Activated CD8-positive, alpha-beta memory T cell treated with anti-CD3 and anti-CD28 coated beads for 24 hours (primary cell): Measurements from ENCODE around the gene COPG1.
"Not testable (repeated sequence)": the region's sequence is repeated elsewhere in the genome, so short reads cannot be mapped to it uniquely, and the experiment has no call there.

Experiments used
- DNase-seq: peaks from one replicate; pipeline ENCODE4 v3.0.0-alpha.2; 2020

COPG1 gene

GRCh38 chr3:129249284-129250065, at the start of gene COPG1:
Gene COPG1 (plus strand): TSS chr3:129249606. CDS start chr3:129249710, 104 bp downstream.
- DNase-seq = peak; percentile 95

DNA sequence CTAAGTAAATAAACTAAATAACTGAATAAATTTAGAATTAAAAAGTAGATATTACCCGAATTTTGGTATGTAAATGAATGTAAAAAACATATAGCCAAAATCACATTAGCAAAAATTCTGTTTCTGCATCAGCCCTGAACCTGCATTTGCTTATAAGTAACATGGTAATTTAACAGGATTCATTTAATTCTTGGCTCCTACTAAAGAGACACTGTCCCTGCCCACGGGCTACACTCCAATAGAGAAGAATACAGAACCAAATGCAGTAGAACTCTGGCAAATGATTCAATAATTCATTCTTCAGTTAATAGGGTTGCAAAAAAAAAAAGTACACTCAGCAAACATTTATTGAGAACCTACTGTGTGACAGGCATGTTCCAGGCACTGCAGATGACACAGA, 44.9 kb upstream of the COPG1 start:
- DNase-seq = no peak

GRCh38 chr3:129205109-129205832, 44.1 kb upstream of the COPG1 start:
- no peak for DNase-seq

GRCh38 chr3:129207479-129207878, 41.9 kb upstream of the COPG1 start:
- no peak for DNase-seq

DNA sequence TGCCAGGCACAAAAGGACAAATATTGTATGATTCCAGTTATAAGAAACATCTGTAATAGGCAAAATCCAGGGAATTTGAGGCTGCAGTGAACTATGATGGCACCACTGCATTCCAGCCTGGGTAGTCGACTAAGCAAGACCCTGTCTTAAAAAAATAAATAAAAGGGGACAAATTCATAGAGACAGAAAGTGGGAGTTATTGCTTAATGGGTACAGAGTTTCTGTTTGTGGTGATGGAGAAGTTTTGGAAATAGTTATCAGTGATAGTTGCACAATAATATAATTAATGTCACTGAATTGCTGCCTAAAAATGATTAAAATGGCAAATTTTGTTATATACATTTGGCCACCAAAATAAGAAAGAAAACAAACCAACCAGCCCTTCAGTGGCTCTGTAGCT, 38.1 kb upstream of the COPG1 start:
- no peak for DNase-seq

DNA sequence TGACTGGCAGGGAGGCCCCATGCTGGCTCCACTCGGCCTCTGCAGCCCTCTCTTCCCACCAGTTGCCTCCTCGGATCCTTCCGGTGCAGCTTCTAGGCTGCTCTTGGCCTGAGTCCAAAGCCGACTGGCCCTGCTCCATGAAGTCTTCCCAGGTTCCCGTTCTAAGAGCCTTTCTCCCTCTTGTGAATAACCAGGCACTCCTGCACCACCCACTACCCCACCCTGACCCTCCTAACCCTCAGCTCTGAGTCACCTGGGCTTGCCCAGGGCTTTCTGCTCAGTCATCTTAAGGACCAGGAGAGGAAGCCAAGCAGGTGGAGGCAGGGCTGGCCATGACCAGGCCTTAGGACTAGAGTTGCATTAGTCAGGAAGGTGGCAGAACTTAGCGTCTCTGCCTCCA, 37.6 kb upstream of the COPG1 start:
- DNase-seq = no peak

DNA sequence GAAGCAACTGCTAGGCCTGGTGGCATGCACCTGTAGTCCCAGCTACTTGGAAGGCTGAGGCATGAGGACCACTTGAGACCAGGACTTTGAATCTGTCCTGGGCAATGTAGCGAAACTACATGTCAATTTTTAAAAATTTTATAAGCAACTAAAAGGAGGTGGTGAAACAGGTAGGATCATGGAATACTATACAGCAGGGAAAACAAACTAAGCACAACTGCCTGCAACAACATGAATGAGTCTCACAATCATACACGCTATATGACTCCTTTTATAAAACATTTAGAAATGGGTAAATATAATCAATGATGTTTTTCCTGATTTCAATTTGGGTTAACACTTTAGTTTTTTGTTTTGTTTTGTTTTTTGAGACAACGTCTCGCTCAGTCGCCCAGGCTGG, 36.2 kb upstream of the COPG1 start:
- no peak for DNase-seq

GRCh38 chr3:129218742-129219141, 30.7 kb upstream of the COPG1 start:
- no peak for DNase-seq

DNA sequence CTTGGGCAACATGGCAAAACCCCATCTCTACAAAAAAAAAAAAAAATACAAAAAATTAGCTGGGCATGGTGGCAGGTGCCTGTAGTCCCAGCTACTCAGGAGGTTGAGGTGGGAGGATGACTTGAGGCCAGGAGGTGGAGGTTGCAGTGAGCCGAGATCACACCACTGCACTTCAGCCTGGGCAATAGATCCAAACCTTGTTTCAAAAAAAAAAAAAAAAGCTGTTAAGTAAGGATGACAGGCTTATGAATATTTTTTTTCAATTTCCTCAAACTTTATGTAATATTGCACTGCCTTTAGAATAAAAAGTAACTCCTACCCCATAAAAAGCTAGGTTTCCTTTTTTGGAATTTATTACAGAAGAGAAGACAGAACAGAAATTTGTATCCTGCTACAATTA, 25.0 kb upstream of the COPG1 start:
- not testable (repeated sequence) for DNase-seq

DNA sequence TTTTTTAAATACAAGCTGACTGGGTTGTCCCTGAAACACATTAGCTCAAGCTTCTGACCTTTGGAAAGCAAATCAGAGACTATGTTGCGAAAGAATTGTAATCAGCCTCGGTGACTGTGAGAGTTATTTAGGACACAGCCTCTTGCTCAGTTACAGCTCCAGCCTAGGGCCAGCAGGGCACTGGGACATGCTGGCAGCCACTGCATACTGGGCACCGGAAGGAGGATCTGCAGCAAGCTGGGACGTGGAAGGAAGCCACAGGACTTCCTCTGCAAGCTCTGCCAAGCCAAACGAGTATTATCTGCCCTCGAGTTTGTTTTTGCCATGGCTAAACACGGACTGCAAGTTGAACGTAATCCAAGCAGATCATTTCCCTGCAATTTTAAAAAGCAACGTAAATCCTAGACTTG, 24.4 kb upstream of the COPG1 start:
- peak; percentile 64 for DNase-seq

- no peak for DNase-seq
These were observed 23.0 kb upstream of the COPG1 start for GRCh38 chr3:129226374-129226773.

GRCh38 chr3:129228891-129229585, 20.4 kb upstream of the COPG1 start:
- no peak for DNase-seq

DNA sequence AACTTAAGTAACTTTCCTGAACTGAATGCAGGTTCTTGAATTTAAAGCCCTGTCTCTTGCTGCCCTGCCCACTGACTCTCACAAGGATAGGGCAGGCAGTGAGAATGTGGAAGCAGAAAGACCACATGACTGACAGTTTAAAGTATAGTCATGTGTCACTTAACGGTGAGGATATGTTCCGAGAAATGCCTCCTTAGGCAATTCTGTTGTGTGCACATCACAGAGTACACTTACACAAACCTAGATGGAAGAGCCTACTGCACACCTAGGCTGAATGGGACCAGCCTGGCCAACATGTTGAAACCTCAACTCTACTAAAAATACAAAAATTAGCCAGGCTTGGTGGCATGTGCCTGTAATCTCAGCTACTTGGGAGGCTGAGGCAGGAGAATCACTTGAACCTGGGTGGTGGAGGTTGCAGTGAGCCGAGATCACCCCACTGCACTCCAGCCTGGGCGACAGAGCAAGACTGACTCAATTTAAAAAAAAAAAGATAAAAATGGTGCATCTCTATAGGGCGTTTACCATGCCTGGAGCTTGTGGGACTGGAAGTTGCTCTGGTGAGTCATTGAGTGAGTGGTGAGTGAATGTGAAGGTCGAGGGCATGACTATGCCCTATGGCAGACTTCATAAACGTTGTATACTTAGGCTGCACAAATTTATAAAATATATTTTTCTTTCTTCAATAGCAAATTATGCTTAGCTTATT, 18.9 kb upstream of the COPG1 start:
- no peak for DNase-seq

GRCh38 chr3:129231331-129232119, 17.9 kb upstream of the COPG1 start:
- no peak for DNase-seq

GRCh38 chr3:129233538-129233937, 15.9 kb upstream of the COPG1 start:
- DNase-seq = no peak

DNA sequence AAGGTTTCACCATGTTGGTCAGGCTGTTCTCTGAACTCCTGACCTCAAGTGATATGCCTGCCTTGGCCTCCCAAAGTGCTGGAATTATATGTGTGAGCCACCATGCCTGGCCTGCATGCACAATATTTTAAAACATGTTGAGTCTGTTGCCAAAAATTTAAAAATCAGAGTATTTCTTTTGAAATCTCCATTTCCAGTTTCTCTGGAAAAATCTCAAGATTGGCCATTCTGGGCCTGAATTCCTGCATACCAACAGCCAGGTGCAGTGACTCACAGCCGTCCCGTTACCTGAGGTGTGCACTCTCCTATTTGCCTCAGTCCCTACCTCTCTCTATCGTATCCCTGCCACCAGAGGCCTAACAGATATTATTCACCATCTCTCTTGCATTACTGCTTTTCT, 15.0 kb upstream of the COPG1 start:
- no peak for DNase-seq

DNA sequence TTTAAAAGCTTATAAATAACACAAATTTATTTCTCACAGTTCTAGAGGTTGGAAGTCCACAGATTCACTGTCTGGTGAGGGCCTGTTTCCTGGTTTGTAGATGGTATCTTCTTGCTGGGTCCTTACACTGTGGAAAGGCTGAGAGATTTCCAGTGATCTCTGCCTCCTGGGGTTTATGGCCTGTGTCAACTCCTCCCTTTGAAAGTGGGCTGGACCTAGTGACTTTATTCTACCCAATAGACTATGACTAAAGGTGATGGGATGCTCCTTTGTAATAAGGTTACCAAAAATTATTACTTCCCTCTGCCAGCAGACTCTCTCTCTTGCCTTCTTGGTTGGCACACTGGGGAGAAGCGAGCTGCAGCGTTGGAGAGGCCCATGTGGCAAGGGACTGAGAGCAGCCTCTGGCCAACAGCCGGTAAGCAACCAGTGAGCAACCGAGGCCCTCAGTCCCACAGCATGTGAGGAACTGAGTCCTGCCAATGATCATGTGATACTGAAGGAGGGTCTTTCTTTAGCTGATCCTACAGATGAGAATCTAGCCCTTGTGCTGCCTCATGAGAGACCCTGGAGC, 14.0 kb upstream of the COPG1 start:
- DNase-seq = no peak

- DNase-seq = no peak
These were observed 10.3 kb upstream of the COPG1 start for GRCh38 chr3:129238945-129239705.

DNA sequence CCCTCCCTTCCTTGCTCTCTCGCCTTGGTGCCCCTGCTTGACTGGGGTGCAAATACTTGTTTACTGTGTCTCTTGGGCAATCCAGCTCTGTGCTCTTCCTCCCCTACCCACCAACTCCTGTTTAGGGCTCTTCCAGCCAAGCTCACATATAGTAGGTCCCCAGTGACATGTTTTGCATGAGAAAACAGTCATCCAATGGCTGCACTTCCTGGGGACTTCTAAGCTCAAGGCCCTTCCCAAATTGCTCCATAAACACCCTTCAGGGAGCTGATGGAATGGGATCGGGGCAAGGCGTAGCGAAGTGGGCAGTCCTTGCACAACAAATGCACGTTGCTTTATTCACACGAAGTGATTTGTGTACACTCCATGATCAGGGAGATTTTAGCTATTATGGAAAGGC, 9.4 kb upstream of the COPG1 start:
- no peak for DNase-seq

- DNase-seq = no peak
These were observed 9.0 kb upstream of the COPG1 start for GRCh38 chr3:129240436-129240835.

DNA sequence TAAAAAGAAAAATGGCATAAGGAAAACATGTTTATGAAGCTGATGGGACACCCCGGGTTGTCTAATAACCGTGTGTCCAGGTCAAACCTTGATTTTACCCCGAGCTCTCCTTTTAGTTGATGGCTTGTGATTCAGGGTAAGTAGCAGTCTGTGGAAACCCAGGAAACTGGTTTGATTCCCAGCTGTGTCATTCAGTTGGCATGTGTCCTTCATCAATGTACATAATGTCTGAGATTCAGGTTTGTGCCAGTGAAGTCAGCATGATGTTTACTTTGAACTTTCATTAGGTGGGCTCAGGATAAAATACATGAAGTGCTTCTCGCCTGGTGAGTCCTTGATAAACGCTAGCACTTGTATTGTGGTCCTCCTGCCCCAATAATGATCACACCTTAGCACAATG, 4.3 kb upstream of the COPG1 start:
- no peak for DNase-seq
